Measurements from ENCODE around the gene PSMB10.
A peak's percentile ranks its signal among the peaks of the same experiment; 100 is the strongest.
"Not testable (repeated sequence)": the region's sequence is repeated elsewhere in the genome, so short reads cannot be mapped to it uniquely, and the experiment has no call there.

Gene PSMB10

GRCh38 chr16:67924140-67924906, 12.3 kb downstream of the PSMB10 start:
- no peak for DNase-seq

- no peak for DNase-seq
Measured at GRCh38 chr16:67923414-67924116, 13.1 kb downstream of the PSMB10 start.

GRCh38 chr16:67922740-67923139, 13.9 kb downstream of the PSMB10 start:
- no peak for DNase-seq

GRCh38 chr16:67922221-67922620, 14.4 kb downstream of the PSMB10 start:
- DNase-seq: no peak

GRCh38 chr16:67919622-67920221, 16.9 kb downstream of the PSMB10 start:
- DNase-seq: no peak

DNA sequence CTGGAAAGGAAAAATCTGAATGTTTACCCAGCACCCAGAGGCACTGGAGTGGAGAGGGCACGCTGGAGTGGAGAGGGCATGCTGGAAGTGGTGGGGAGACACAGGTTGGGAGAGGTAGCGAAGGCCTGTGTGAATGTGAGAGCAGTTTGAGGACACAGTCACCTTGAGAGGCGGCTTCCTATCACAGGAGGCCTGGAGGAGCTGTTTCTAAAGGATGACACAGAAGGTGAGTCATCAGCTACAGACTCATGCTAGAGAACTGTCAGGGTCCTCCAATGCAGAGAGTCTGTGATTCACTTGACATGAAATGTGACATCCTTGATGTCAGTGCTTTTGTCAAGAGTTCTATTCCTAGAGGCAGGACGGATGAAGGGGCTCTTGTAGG, 18.8 kb downstream of the PSMB10 start:
- DNase-seq: no peak

DNA sequence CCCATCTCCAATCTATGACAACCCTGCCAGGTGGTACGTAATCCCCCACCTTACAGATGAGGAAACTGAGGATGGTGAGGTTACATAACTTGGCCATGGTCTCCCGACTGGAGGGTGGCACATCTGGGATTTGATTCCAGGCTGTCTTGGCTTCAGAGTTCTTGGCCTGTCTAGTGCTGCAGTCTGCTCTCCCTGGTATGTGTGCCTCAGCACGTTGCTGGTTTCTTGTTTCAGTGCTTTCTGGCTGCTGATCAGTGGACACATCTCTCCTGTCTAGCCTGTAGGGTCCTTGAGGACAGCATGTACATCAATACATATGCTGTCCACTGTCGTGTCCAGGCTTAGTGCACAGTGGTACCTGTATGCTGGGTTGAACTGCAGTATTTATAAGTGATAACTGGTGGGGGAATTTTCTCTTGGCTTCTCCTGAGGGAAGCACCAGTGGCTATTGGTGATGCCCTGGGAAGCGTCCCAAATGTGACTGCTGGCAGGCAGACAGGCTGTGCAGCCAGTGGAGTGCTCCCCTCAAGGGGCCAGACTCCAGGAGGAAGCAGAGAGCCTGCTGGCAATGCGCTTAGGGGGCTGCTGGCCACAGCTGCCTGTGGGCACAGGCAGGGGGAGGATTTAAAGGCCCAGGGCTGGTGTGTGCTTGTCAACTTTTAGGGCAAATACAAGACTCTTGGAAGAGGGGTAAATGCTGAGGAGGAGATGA, 19.4 kb downstream of the PSMB10 start:
- no peak for DNase-seq

DNA sequence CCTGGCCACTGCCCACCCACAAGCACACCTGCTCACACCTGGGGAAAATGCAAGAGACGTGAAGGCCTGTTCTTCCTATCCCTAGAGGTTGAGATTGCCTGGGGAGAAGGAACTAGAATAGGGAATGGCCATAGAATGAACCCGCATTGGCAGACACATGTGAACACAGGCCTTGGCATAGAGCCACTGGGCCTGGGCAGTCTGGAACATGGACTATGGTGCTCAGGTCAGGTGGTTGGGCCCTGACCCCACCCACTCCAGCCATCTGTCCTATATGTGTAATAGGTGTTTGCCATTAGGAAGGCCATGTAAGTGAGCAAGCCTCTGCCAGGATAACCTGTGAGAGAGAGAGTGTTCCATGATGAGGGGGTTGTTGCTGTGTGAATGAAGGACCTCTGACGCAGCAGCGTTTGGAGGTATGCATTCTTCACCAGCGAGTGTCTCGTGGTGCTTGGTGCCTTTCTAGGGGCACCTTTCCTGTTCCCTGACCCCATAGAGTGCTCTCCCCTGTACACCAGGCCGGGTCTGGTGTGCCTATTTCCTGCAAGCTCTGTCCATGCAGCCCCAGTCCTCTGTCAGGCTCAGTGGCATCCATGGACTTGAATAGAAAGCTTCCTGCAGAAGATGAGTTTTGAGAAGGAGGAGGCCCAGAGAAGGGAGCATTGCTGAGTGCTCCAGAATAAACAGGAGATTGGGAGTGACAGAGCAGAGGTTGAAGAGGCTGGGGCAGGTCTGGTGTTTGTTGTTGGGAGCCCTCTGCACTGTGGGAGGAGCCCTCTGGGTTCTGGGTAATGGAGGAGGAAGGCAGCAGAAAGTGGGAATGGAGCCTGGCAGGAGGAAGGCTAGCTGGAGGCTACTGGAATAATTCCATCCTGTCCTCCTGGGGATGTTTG, 20.6 kb downstream of the PSMB10 start:
- no peak for DNase-seq

DNA sequence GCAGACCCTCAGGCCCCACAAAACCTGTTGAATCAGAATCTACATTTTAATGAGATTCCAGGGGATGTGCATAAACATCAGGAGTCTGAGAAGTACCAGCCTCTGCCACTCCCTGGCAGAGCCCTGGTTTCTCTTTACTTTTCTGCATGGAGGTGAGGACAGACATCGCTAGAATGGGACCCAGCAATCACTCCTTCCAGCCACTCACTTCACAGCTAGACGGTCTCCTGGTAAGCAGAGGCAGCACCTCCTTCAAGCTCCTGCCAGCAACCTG, 21.2 kb downstream of the PSMB10 start:
- not testable (repeated sequence) for DNase-seq

- no peak for DNase-seq
Measured at GRCh38 chr16:67914758-67915495, 21.7 kb downstream of the PSMB10 start.

DNA sequence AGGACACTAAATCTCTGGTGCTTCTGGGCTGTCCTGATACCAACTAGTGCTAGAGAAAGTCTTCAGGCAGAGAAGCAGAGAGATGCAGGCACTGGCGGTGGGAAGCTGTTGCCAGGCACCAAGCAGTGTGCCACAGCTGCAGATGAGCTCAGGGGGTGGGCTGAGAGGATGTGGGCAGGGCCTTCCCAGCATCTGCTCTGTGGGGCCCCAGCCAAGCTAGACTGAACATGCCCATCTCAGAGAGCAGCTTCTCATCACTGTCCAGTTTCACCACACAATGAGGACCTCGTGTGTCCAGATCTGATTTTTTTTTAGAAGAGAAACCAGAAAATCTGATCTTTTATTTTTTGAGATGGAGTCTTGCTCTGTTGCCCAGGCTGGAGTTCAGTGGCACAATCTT, 26.5 kb downstream of the PSMB10 start:
- DNase-seq: no peak

DNA sequence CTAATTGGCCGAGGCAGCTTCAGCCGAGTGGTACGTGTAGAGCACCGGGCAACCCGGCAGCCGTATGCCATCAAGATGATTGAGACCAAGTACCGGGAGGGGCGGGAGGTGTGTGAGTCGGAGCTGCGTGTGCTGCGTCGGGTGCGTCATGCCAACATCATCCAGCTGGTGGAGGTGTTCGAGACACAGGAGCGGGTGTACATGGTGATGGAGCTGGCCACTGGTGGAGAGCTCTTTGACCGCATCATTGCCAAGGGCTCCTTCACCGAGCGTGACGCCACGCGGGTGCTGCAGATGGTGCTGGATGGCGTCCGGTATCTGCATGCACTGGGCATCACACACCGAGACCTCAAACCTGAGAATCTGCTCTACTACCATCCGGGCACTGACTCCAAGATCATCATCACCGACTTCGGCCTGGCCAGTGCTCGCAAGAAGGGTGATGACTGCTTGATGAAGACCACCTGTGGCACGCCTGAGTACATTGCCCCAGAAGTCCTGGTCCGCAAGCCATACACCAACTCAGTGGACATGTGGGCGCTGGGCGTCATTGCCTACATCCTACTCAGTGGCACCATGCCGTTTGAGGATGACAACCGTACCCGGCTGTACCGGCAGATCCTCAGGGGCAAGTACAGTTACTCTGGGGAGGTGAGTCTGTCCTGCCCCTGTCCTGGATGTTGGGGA, 27.5 kb downstream of the PSMB10 start:
- no peak for DNase-seq

DNA sequence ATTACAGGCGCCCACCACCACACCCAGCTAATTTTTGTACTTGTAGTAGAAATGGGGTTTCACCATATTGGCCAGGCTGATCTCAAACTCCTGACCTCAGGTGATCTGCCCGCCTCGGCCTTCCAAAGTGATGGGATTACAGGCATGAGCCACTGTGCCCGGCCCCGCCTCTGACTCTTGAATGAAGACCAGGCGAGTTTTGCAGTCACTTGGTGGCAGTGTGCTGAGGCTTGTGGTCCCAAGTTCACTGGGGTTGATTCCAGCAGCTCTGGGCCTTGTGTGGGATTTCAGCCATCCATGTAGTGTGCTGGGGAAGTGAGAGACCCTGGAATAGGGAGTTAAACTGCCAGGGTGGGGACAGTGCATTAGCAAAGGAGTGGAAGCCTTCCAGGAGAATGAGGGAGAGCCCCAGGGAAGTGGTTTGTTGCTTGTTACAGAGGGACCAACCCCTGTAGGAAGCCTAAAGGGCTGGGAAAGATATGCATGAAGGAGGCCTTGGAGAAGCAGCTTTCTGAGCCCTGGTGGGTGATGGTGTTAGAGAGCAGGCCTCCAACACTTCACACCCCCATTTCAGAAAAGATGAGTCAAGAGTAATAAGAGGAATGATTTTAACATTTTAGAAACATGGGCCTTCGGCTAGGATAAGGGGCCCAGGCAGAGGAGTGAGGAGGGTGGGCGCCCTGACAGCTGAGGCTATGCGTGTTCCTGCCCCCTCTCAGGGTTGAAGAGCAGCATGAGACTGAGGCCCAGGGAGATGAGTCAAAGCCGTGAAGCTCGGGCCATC, 29.1 kb downstream of the PSMB10 start:
- DNase-seq: no peak

GRCh38 chr16:67902831-67903230, 33.8 kb downstream of the PSMB10 start:
- DNase-seq: no peak

DNA sequence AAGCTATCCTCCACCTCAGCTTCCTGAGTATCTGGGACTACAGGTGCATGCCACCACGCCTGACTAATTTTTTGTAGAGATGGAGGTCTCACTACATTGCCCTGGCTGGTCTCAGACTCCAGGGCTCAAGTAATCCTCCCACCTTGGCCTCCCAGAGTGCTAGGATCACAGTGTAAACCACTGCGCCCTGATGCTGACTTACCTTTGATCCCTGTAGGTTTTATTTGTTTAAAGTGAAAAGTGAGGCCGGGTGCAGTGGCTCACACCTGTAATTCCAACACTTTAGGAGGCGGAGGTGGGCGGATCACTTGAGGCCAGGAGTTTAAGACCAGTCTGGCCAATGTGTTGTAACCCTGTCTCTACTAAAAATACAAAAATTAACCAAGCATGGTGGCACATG, 34.9 kb downstream of the PSMB10 start:
- no peak for DNase-seq

DNA sequence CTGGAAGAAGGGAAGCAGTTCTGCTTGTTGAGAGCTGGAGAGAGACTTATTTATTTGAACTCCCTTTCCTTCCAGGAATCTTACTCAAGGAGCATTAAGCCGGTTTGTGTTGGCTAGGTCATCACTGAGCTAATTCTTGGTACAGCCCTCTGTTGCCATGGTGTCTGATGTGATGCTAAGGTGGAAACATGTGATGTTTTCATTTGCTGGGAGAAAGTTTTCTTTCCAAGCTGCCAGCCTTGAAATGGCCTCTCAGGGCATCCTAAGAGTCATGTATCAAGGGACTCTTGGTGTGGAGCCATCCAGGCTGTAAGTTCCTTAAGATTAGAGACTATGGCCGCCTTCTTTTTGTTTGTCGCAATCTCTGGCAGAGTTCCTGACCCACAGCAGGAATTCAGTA, 39.4 kb downstream of the PSMB10 start:
- no peak for DNase-seq

DNA sequence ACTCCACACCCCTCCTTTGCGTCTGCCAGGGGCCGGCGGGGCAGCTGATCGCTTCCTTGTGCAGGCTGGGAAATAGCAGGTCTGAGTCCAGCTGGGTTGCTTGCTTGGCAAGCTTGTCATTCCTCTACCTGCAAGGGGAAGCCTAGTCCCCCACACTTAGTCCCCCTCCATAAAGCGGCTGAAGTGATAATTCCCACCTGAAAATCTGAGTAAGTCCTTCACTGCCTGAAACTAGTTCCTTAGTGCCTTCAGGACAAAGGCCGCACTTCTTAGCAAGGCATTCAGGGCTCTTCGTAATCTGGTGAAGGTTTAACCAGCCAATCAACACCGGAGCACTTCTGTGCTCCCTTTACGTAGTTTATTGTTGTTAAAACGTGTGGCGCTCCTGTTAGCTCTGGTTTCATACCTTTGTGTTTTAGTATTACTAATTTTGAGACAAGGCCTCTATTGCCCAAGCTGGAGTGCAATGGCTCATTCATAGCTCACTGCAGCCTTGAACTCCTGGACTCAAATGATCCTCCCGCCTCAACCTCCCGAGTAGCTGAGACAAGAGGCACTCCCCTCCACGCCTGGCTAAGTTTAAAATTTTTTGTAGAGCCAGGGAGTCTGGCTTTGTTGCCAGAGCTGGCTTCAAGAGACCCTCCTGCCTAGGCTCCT, 42.8 kb downstream of the PSMB10 start:
- DNase-seq: no peak

DNA sequence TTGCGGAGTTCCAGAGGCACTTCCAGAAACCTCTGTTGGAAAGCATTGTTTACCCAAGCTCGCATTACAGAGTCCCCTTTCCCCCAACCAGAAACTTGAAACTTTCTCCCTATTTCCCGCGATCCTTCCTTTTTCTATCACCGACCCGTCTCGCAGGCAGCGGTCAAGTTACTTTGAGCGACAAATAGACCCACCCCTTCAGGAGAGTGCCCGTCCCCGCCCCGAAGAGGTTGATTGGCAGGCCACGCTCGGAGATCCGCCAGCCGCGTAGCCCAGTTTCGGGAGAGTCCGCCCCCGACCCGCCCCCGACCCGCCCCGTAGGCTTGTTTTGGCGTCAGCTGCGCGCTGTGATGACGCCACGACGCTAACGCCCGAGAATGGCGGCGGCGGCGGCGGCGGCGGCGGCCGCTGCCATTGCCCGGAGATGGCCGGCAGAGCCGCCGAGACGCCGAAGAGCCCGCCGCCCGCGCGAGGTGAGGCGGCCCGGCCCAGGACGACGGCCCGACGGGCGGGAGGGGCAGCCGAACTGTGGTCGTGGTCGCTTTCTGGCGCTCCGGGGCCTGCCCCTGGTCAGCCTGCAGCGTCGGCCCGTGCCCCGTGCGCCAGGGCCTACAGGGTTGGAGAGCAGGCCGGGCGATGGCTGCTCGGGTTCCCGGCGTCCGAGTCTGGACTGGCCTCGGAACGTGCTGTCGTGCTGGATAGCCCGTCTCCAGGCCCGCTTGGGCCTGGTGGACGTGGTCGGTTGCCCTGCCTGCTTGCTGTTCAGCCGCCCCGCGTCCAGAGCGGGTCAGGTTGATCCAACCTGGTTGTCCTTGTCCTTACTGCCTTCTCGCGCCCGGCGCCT, 43.5 kb downstream of the PSMB10 start, which contains the start of gene PSKH1:
Gene PSKH1 (plus strand): TSS at position 356 of the 844 bp plus-strand sequence. CDS start 15,496 bp downstream, outside the sequence.
- peak; percentile 94 for DNase-seq

GRCh38 chr16:67892375-67892774, 44.3 kb downstream of the PSMB10 start:
- DNase-seq: no peak

Data from CD4-positive, alpha-beta T cell treated with Interleukin-4 for 1 hour (primary cell).